Aorta (tissue), 4 donors: ENCODE data around the gene UGT3A2. TPM values are rescaled to one million over a fixed set of nuclear protein-coding genes. Genes with fewer than 3 reads are reported as not detected.

Experiments used
- polyA plus RNA-seq, 2 donors: library from polyadenylated mRNA; stranded (reverse); fragments of 200-250 nt; gene quantifications; one replicate each; pipeline ENCODE4 v1.2.3, GENCODE V29; 2013
- total RNA-seq, 2 donors: library from RNA; stranded (reverse); fragmentation: NEBNext Ultra II Directional; extraction: Animal tissue kit (Norgen Biotek cat#: 25700); gene quantifications; one replicate each; pipeline ENCODE4 v1.2.1, GENCODE V29; 2021
- donor health status: healthy with polysubstance abuse.
- donor health status: Bipolar disorder and iron deficiency.
- donor health status: DM: no; HTN: no; CAD: no.
- donor health status: DM: yes; HTN: yes; CAD: no.

The UGT3A2 gene
- total and polyA plus RNA-seq, 4 donors, result not detected

Other genes with a start within 250 kb of the UGT3A2 start
- 1 to 10 TPM; 6.8 to 8.6 TPM for gene IL7R, start 210.0 kb downstream of the UGT3A2 start, total RNA-seq
- gene IL7R, start 210.0 kb downstream of the UGT3A2 start, polyA plus RNA-seq, result 1 to 10 TPM in 1 of 2 donors, under 1 TPM in 1; 0.56 to 2.3 TPM
- not detected for gene CAPSL, start 128.3 kb downstream of the UGT3A2 start, total RNA-seq
- not detected for gene CAPSL, start 128.3 kb downstream of the UGT3A2 start, polyA plus RNA-seq
- not detected for gene UGT3A1, start 75.5 kb downstream of the UGT3A2 start, total RNA-seq
- gene UGT3A1, start 75.5 kb downstream of the UGT3A2 start, polyA plus RNA-seq, result under 1 TPM in 1 of 2 donors, not detected in 1; 0.13 TPM
- gene LMBRD2, start 85.0 kb upstream of the UGT3A2 start, total RNA-seq, result 10 to 100 TPM in 1 of 2 donors, 1 to 10 TPM in 1; 9.8 to 16.3 TPM
- 1 to 10 TPM; 1.8 to 4.6 TPM for gene LMBRD2, start 85.0 kb upstream of the UGT3A2 start, polyA plus RNA-seq
- gene SKP2, start 85.2 kb upstream of the UGT3A2 start, total RNA-seq, result 10 to 100 TPM in 1 of 2 donors, 1 to 10 TPM in 1; 8.8 to 16.1 TPM
- gene SKP2, start 85.2 kb upstream of the UGT3A2 start, polyA plus RNA-seq, result 1 to 10 TPM; 3.9 to 5.0 TPM
- gene NADK2, start 175.0 kb upstream of the UGT3A2 start, total RNA-seq, result 10 to 100 TPM; 26.6 to 32.0 TPM
- gene NADK2, start 175.0 kb upstream of the UGT3A2 start, polyA plus RNA-seq, result 10 to 100 TPM; 17.4 to 23.3 TPM
- 1 to 10 TPM; 4.5 to 4.9 TPM for gene RANBP3L, start 235.0 kb upstream of the UGT3A2 start, total RNA-seq
- 1 to 10 TPM; 6.3 to 8.1 TPM for gene RANBP3L, start 235.0 kb upstream of the UGT3A2 start, polyA plus RNA-seq